Neural cell (in vitro differentiated cells): ENCODE data around the gene C1QTNF8. TPM values are rescaled to one million over a fixed set of nuclear protein-coding genes. Genes with fewer than 3 reads are reported as not detected.

Experiments used
- H2AFZ ChIP-seq: fragments of 200-600, 300-800 bp; sonication (generic), shearing (Covaris generic); 2 replicates; pipeline ENCODE4 v1.6.0; 2014; ENCODE audit warnings: low read depth, mild to moderate bottlenecking, antibody characterized with exemption, low read length, moderate library complexity
- H3F3A ChIP-seq: fragments of 200-600 bp; shearing (Covaris generic); 2 replicates; pipeline ENCODE4 v1.6.1; 2016; ENCODE audit warnings: mild to moderate bottlenecking, moderate library complexity, mixed read lengths, antibody characterized with exemption, low read length; ENCODE audit not compliant: insufficient read depth, poor library complexity, severe bottlenecking
- H3K27ac ChIP-seq: fragments of 200-600, 300-800 bp; sonication (generic), shearing (Covaris generic); 2 replicates; pipeline ENCODE4 v1.5.1; 2014; ENCODE audit warnings: mild to moderate bottlenecking, low read length, moderate library complexity
- H3K27me3 ChIP-seq: fragments of 300-800, 200-600 bp; sonication (generic), shearing (Covaris generic); 2 replicates; pipeline ENCODE4 v1.6.0; 2014; ENCODE audit warnings: mild to moderate bottlenecking, low read depth, low read length, moderate library complexity; ENCODE audit not compliant: insufficient read depth
- H3K36me3 ChIP-seq: fragments of 300-800, 200-600 bp; sonication (generic), shearing (Covaris generic); 2 replicates; pipeline ENCODE4 v1.5.1; 2014; ENCODE audit warnings: mild to moderate bottlenecking, antibody characterized with exemption, low read length, moderate library complexity; ENCODE audit not compliant: insufficient read depth
- H3K4me2 ChIP-seq: fragments of 300-800, 200-600 bp; sonication (generic), shearing (Covaris generic); 2 replicates; pipeline ENCODE4 v1.6.0; 2014; ENCODE audit warnings: mild to moderate bottlenecking, low read length
- H3K4me3 ChIP-seq: fragments of 300-800, 200-600 bp; sonication (generic), shearing (Covaris generic); 2 replicates; pipeline ENCODE4 v1.5.1; 2014; ENCODE audit warnings: mild to moderate bottlenecking, low read length, moderate library complexity
- H3K79me2 ChIP-seq: fragments of 200-600 bp; shearing (Covaris generic); replicated peaks from 2 replicates; pipeline ENCODE4 v1.6.0; 2014; ENCODE audit warnings: mild to moderate bottlenecking, low read length, moderate library complexity; ENCODE audit not compliant: insufficient read depth
- H3K9ac ChIP-seq: fragments of 300-800, 200-600 bp; sonication (generic), shearing (Covaris generic); 2 replicates; pipeline ENCODE4 v1.6.1; 2016; ENCODE audit warnings: mild to moderate bottlenecking, low read length, mixed read lengths
- H3K9me2 ChIP-seq: fragments of 200-600 bp; shearing (Covaris generic); 2 replicates; pipeline ENCODE4 v1.6.1; 2016; ENCODE audit warnings: mild to moderate bottlenecking, low read length, mixed read lengths; ENCODE audit not compliant: insufficient read depth
- H3K9me3 ChIP-seq: fragments of 200-600, 300-800 bp; sonication (generic), shearing (Covaris generic); 2 replicates; pipeline ENCODE4 v1.6.1; 2016; ENCODE audit warnings: mild to moderate bottlenecking, mixed run types, low read length, moderate library complexity, mixed read lengths
- H4K20me1 ChIP-seq: fragments of 200-600 bp; shearing (Covaris generic); 2 replicates; pipeline ENCODE4 v1.6.1; 2016; ENCODE audit warnings: mild to moderate bottlenecking, mixed run types; ENCODE audit not compliant: insufficient read depth
- EP300 ChIP-seq: fragments of 450-650 bp; conservative IDR thresholded peaks from 2 replicates; pipeline ENCODE4 v1.6.1; 2014; ENCODE audit warnings: antibody characterized with exemption, mild to moderate bottlenecking, moderate library complexity; ENCODE audit not compliant: poor library complexity, severe bottlenecking
- EZH2 ChIP-seq: fragments of 200-600, 300-800 bp; shearing (Covaris generic), sonication (generic); IDR thresholded peaks from 2 replicates; pipeline ENCODE4 v1.6.1; 2014; ENCODE audit warnings: antibody characterized with exemption, low read length, borderline replicate concordance, mild to moderate bottlenecking; ENCODE audit not compliant: insufficient read depth, poor library complexity, severe bottlenecking
- MXI1 ChIP-seq: fragments of 450-650 bp; conservative IDR thresholded peaks from 2 replicates; pipeline ENCODE4 v1.6.1; 2014; ENCODE audit warnings: antibody characterized with exemption, mild to moderate bottlenecking; ENCODE audit not compliant: poor library complexity, severe bottlenecking
- POLR2AphosphoS5 ChIP-seq: IDR thresholded peaks from 2 replicates; pipeline ENCODE4 v1.6.1; 2012
- RAD21 ChIP-seq: fragments of 450-650 bp; conservative IDR thresholded peaks from 2 replicates; pipeline ENCODE4 v1.6.1; 2014; ENCODE audit warnings: antibody characterized with exemption, mild to moderate bottlenecking, moderate library complexity
- REST ChIP-seq: IDR thresholded peaks from 2 replicates; pipeline ENCODE4 v1.6.1; 2012; ENCODE audit warnings: borderline replicate concordance
- SMC3 ChIP-seq: fragments of 450-650 bp; conservative IDR thresholded peaks from 2 replicates; pipeline ENCODE4 v1.6.1; 2014; ENCODE audit warnings: antibody characterized with exemption, mild to moderate bottlenecking, moderate library complexity; ENCODE audit not compliant: poor library complexity
- TAF1 ChIP-seq: IDR thresholded peaks from 2 replicates; pipeline ENCODE4 v1.6.1; 2012; ENCODE audit warnings: low read depth
- polyA plus RNA-seq: library from polyadenylated mRNA; depleted of rRNA; stranded (reverse); fragments of >200 nt; gene quantifications from 2 replicates; pipeline ENCODE4 v1.2.3, GENCODE V29; 2014
- TF ChIP-seq, protein P1 (sequence below): fragments of 450-650 bp; IDR thresholded peaks from 2 replicates; pipeline ENCODE4 v1.5.1; 2014; ENCODE audit warnings: antibody characterized with exemption, mild to moderate bottlenecking, moderate library complexity; ENCODE audit not compliant: poor library complexity, severe bottlenecking

The C1QTNF8 gene
- polyA plus RNA-seq, 1 donor from 2014 or later = 0.79 TPM

GRCh38 chr16:1055557-1055924 is 40.5 kb downstream of the C1QTNF8 start:
- H3K36me3 ChIP-seq = no peaks in the 10 kb centered on the region
- no peak overlapping the region for H2AFZ ChIP-seq
- H3K9ac ChIP-seq = no peak overlapping the region
- TF ChIP-seq RAD21 (no peak), TAF1 (no peak), MXI1 (no peak), EP300 (no peak), REST (no peak), EZH2 (no peak), SMC3 (no peak), POLR2AphosphoS5 (no peak)
- TF ChIP-seq, protein P1, sequence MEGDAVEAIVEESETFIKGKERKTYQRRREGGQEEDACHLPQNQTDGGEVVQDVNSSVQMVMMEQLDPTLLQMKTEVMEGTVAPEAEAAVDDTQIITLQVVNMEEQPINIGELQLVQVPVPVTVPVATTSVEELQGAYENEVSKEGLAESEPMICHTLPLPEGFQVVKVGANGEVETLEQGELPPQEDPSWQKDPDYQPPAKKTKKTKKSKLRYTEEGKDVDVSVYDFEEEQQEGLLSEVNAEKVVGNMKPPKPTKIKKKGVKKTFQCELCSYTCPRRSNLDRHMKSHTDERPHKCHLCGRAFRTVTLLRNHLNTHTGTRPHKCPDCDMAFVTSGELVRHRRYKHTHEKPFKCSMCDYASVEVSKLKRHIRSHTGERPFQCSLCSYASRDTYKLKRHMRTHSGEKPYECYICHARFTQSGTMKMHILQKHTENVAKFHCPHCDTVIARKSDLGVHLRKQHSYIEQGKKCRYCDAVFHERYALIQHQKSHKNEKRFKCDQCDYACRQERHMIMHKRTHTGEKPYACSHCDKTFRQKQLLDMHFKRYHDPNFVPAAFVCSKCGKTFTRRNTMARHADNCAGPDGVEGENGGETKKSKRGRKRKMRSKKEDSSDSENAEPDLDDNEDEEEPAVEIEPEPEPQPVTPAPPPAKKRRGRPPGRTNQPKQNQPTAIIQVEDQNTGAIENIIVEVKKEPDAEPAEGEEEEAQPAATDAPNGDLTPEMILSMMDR = no peak
- no peak overlapping the region for H3K4me2 ChIP-seq
- H4K20me1 ChIP-seq = no peaks in the 10 kb centered on the region
- no peaks in the 10 kb centered on the region for H3K79me2 ChIP-seq
- no peaks in the 10 kb centered on the region for H3K27me3 ChIP-seq
- H3F3A ChIP-seq = no peaks in the 10 kb centered on the region
- no peak overlapping the region for H3K27ac ChIP-seq
- no peak overlapping the region for H3K4me3 ChIP-seq
- no peaks in the 10 kb centered on the region for H3K9me3 ChIP-seq
- H3K9me2 ChIP-seq = no peaks in the 10 kb centered on the region

GRCh38 chr16:1054660-1055556 is 41.1 kb downstream of the C1QTNF8 start:
- no peaks in the 10 kb centered on the region for H3K36me3 ChIP-seq
- H3K27me3 ChIP-seq = no peaks in the 10 kb centered on the region
- H3K79me2 ChIP-seq = no peaks in the 10 kb centered on the region
- H3K9me3 ChIP-seq = no peaks in the 10 kb centered on the region
- no peaks in the 10 kb centered on the region for H4K20me1 ChIP-seq
- H3K4me2 ChIP-seq = no peak overlapping the region
- TF ChIP-seq REST (no peak), POLR2AphosphoS5 (no peak), MXI1 (no peak), EZH2 (no peak), TAF1 (no peak), RAD21 (peak; percentile 77), EP300 (no peak), SMC3 (peak; percentile 78)
- TF ChIP-seq, protein P1 = peak; percentile 76
- no peak overlapping the region for H3K27ac ChIP-seq
- no peak overlapping the region for H3K9ac ChIP-seq
- H3K4me3 ChIP-seq = no peak overlapping the region
- H3K9me2 ChIP-seq = no peaks in the 10 kb centered on the region
- H2AFZ ChIP-seq = no peak overlapping the region
- no peaks in the 10 kb centered on the region for H3F3A ChIP-seq
